ENCODE data around the gene PPM1B. TPM values are rescaled to one million over a fixed set of nuclear protein-coding genes. Genes with fewer than 3 reads are reported as not detected.
"Not testable (repeated sequence)": the region's sequence is repeated elsewhere in the genome, so short reads cannot be mapped to it uniquely, and the experiment has no call there.

PPM1B gene
- total RNA-seq, 4 donors from 2014 or later = 14.9 to 53.8 (median 19.1) TPM

- Histone ChIP-seq H3K36me3 (no peaks in the 10 kb centered on the region), H3K27me3 (peaks cover 0 to 4% (median 0%) of the 10 kb centered on the region in 4 donors), H3K9me3 (no peaks in the 10 kb centered on the region), H3K27ac (peak overlapping the region; percentile 86 to 97 (median 94)), H3K4me1 (peaks cover 9 to 39% (median 12%) of the 10 kb centered on the region in 3 donors), H3K4me3 (peak overlapping the region; percentile 31 to 65 (median 54))
- peak; percentile 100 for DNase-seq
- 0 to 1% methylated on average over 28 to 32 of the region's 46 CpGs for WGBS, 2 donors
- intact Hi-C loops (cut with DNase I) = no loop called here
- peak in 1 of 4 donors; percentile 49 for TF ChIP-seq POLR2A (IDR thresholded peaks at IDR 0.05)
- TF ChIP-seq CTCF (IDR thresholded peaks at IDR 0.05) = peak in 2 of 6 experiments; percentile 2 to 18
Measured at GRCh38 chr2:44167908-44168680, 581 bp upstream of the PPM1B start.

DNA sequence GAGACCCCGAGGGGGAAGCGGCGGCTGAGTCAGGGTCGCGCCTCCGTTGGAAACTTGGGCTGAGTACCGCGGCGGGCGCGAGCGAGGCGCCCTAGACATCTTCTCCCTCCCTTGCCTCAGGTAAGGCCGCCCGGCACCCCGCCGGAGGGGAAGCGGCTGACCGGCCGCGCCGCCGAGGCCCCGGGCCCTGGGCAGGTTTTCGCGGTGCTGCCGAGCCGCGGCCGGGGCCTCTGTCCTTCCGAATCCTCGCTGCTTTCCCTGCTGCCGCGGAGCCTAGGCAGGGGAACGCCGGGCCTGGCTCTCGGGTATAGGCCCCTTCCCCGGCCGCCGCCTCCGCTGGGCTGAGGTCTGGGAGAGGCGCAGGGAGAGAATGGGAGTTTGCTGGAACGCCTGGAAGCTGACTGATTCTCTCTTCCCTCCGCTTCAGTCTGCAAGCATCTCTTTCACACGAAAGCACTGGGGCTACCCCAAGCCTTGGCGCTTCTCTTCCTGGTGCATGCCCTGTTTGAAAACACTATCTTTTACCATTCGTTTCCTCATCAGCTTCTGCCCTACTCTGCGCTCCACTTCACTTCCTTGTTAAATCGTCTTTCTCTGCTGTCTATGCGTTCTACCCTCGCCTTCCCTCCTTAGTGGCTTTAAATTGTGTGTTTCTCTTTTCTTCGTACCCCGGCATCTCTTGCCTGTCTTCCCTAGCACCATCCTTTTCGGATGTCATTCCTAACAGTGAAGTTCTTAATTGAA is 652 bp downstream of the PPM1B start:
- DNase-seq = peak; percentile 16
- Histone ChIP-seq H3K36me3 (no peaks in the 10 kb centered on the region), H3K9me3 (no peaks in the 10 kb centered on the region), H3K27me3 (peaks cover 0 to 4% (median 0%) of the 10 kb centered on the region in 4 donors), H3K4me1 (peaks cover 9 to 50% (median 17%) of the 10 kb centered on the region in 3 donors), H3K27ac (peak overlapping the region; percentile 97 to 99 (median 99)), H3K4me3 (peak overlapping the region; percentile 85 to 97 (median 93))
- intact Hi-C loops (cut with DNase I) = no loop called here
- WGBS, 2 donors = 0% methylated on average over 19 to 37 of the region's 54 CpGs
- TF ChIP-seq POLR2A (IDR thresholded peaks at IDR 0.05) = no peak
- TF ChIP-seq CTCF (IDR thresholded peaks at IDR 0.05) = no peak

DNA sequence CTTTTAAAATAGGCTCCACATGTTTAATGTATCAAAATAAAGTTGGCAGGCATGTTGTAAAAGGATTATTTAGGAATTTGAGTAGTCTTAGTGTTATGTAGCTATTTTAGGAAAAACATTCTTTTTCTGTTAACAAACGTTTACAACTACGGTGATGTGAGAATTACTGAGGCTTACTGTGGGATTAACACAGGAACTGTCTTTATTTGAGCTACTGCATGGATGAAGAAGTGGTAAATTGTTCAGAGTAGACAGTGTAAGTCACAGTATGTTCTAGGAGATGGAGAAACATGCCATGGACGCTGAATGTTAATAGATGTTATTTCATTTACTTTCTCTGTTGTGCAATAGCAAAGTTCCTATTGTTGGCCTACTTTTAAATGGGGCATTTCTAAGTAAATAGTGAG is 1.6 kb downstream of the PPM1B start:
- Histone ChIP-seq H3K9me3 (no peaks in the 10 kb centered on the region), H3K4me3 (peak overlapping the region; percentile 85 to 97 (median 93)), H3K27me3 (peaks cover 0 to 4% (median 0%) of the 10 kb centered on the region in 4 donors), H3K4me1 (peaks cover 9 to 58% (median 17%) of the 10 kb centered on the region in 3 donors), H3K36me3 (no peaks in the 10 kb centered on the region), H3K27ac (peak overlapping the region; percentile 97 to 99 (median 99))
- WGBS, 2 donors = 0 to 3% methylated on average over 3 of the region's 3 CpGs
- DNase-seq = no peak
- no peak for TF ChIP-seq CTCF (IDR thresholded peaks at IDR 0.05)
- TF ChIP-seq POLR2A (IDR thresholded peaks at IDR 0.05) = no peak
- intact Hi-C loops (cut with DNase I) = no loop called here

DNA sequence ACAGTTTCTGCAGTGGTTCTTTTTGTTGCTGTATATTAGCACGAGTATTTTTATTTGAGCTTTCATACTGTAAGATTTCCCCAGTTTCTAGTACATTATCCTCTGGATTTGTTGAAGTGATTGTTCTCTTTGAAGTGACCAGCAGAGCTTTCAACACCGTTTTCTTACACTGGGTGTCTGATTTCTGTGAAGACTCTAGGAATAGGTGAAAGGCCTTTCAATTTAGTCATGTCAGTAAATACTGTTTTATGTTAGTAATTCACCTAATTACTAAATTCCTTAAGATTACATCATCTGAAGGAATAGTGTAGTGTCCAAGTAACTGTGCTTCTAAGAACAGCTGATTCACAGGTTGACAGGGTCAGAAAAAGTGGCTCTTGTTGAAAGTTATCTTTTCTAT is 2.3 kb downstream of the PPM1B start:
- no peak for DNase-seq
- Histone ChIP-seq H3K9me3 (no peaks in the 10 kb centered on the region), H3K27me3 (peaks cover 0 to 2% (median 0%) of the 10 kb centered on the region in 4 donors), H3K27ac (peak overlapping the region; percentile 3 to 99 (median 98)), H3K4me3 (peak overlapping the region in 3 of 4 donors; percentile 90 to 97 (median 96)), H3K4me1 (peaks cover 9 to 65% (median 19%) of the 10 kb centered on the region in 3 donors), H3K36me3 (no peaks in the 10 kb centered on the region)
- TF ChIP-seq POLR2A (IDR thresholded peaks at IDR 0.05) (no peak), CTCF (IDR thresholded peaks at IDR 0.05) (no peak)
- WGBS, 2 donors = 4 to 12% methylated on average over 2 of the region's 2 CpGs
- intact Hi-C loops (cut with DNase I) = no loop called here

DNA sequence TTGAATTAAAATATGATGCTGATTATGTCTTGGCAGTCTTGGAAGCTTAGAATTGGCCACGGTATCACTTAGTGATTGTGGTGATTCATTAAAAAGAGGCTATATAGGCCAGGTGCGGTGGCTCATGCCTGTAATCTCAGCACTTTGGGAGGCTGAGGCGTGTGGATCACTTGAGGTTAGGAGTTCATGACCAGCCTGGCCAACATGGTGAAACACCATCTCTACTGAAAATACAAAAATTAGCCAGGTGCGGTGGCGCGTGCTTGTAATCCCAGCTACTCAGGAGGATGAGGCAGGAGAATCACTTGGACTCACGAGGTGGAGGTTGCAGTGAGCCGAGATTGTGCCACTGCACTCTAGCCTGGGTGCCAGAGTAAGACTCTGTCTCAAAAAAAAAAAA is 2.8 kb downstream of the PPM1B start:
- intact Hi-C loops (cut with DNase I) = not testable (repeated sequence)
- peak overlapping the region; percentile 3 to 99 (median 98) for H3K27ac ChIP-seq

More for the DNA sequence above, 2.8 kb downstream of the PPM1B start:
- not testable (repeated sequence) for DNase-seq, H3K36me3 ChIP-seq, H3K27me3 ChIP-seq, H3K9me3 ChIP-seq
- 72 to 77% methylated on average over 8 of the region's 8 CpGs for WGBS, 2 donors
- H3K4me3 ChIP-seq = peak overlapping the region in 3 of 4 donors; percentile 90 to 97 (median 96)
- H3K4me1 ChIP-seq = peaks cover 9 to 69% (median 19%) of the 10 kb centered on the region in 3 donors

All from esophagus squamous epithelium (tissue), 5 donors.